Skeletal muscle tissue (tissue), 4 donors: ENCODE results near the gene IPO13. TPM values are rescaled to one million over a fixed set of nuclear protein-coding genes. Genes with fewer than 3 reads are reported as not detected.

Source experiments
- H3K27ac ChIP-seq: one replicate; pipeline ENCODE4 v1.7.0; 2013; ENCODE audit warnings: mild to moderate bottlenecking, low read depth, low read length, inconsistent platforms
- H3K27me3 ChIP-seq, 3 donors: one replicate each; pipeline ENCODE4 v1.7.0; 2013; ENCODE audit warnings: low read length in 3 of 3; ENCODE audit not compliant: control insufficient read depth in 3 of 3, insufficient read depth in 3 of 3
- H3K36me3 ChIP-seq, 3 donors: one replicate each; pipeline ENCODE4 v1.7.0; 2013; ENCODE audit warnings: low read length in 3 of 3; ENCODE audit not compliant: control insufficient read depth in 3 of 3, insufficient read depth in 3 of 3
- H3K4me1 ChIP-seq, 3 donors: one replicate each; pipeline ENCODE4 v1.7.0; 2013; ENCODE audit warnings: low read length in 3 of 3, mild to moderate bottlenecking in 3 of 3; ENCODE audit not compliant: control insufficient read depth in 3 of 3, insufficient read depth in 3 of 3
- H3K4me3 ChIP-seq, 3 donors: one replicate each; pipeline ENCODE4 v1.7.0; 2013; ENCODE audit warnings: low read length in 3 of 3
- H3K9ac ChIP-seq, 3 donors: one replicate each; pipeline ENCODE4 v1.7.0; 2013; ENCODE audit warnings: low read length in 3 of 3, mild to moderate bottlenecking in 3 of 3, moderate library complexity in 2 of 3, low read depth in 1 of 3
- H3K9me3 ChIP-seq, 3 donors: one replicate each; pipeline ENCODE4 v1.7.0; 2013; ENCODE audit warnings: low read length in 3 of 3; ENCODE audit not compliant: control insufficient read depth in 3 of 3
- total RNA-seq: library from RNA; depleted of rRNA; stranded (reverse); fragments of >200 nt; gene quantifications from one replicate; pipeline ENCODE4 v1.2.3, GENCODE V29; 2014
- donor health status: Osteomylitis.

The IPO13 gene
- total RNA-seq, 1 donor from 2014 or later, result 11.0 TPM

- H3K4me3 ChIP-seq, result no peak overlapping the region
- H3K27ac ChIP-seq, result no peak overlapping the region
- H3K27me3 ChIP-seq, result no peaks in the 10 kb centered on the region
- no peak overlapping the region for H3K9ac ChIP-seq
- no peaks in the 10 kb centered on the region for H3K9me3 ChIP-seq
- H3K36me3 ChIP-seq, result no peaks in the 10 kb centered on the region
- H3K4me1 ChIP-seq, result peaks cover 11 to 15% (median 13%) of the 10 kb centered on the region in 3 donors
Measured at GRCh38 chr1:43993206-43993914, 46.6 kb downstream of the IPO13 start.

DNA sequence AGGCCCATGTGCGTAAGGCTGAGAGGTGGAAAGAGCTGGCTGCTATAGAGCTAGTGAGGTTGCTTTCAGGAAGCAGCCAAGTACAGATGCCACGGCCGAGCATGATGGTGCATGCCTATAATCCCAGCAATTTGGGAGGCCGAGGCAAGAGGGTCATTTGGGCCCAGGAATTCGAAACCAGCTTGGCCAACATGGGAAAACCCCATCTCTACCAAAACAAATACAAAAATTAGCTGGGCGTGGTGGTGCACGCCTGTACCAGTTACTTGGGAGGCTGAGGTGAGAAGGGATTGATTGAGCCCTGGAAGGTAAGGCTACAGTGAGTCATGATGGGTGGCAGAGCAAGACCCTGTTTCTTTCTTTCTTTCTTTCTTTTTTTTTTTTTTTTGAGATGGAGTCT, 47.3 kb downstream of the IPO13 start:
- H3K4me3 ChIP-seq, result no peak overlapping the region
- H3K27me3 ChIP-seq, result no peaks in the 10 kb centered on the region
- H3K36me3 ChIP-seq, result no peaks in the 10 kb centered on the region
- no peak overlapping the region for H3K9ac ChIP-seq
- H3K4me1 ChIP-seq, result peaks cover 11 to 15% (median 13%) of the 10 kb centered on the region in 3 donors
- no peaks in the 10 kb centered on the region for H3K9me3 ChIP-seq
- no peak overlapping the region for H3K27ac ChIP-seq

GRCh38 chr1:43994794-43995790, 48.3 kb downstream of the IPO13 start:
- H3K36me3 ChIP-seq, result no peaks in the 10 kb centered on the region
- H3K27me3 ChIP-seq, result no peaks in the 10 kb centered on the region
- no peak overlapping the region for H3K4me3 ChIP-seq
- H3K27ac ChIP-seq, result no peak overlapping the region
- no peaks in the 10 kb centered on the region for H3K9me3 ChIP-seq
- peaks cover 11 to 15% (median 13%) of the 10 kb centered on the region in 3 donors for H3K4me1 ChIP-seq
- no peak overlapping the region for H3K9ac ChIP-seq

DNA sequence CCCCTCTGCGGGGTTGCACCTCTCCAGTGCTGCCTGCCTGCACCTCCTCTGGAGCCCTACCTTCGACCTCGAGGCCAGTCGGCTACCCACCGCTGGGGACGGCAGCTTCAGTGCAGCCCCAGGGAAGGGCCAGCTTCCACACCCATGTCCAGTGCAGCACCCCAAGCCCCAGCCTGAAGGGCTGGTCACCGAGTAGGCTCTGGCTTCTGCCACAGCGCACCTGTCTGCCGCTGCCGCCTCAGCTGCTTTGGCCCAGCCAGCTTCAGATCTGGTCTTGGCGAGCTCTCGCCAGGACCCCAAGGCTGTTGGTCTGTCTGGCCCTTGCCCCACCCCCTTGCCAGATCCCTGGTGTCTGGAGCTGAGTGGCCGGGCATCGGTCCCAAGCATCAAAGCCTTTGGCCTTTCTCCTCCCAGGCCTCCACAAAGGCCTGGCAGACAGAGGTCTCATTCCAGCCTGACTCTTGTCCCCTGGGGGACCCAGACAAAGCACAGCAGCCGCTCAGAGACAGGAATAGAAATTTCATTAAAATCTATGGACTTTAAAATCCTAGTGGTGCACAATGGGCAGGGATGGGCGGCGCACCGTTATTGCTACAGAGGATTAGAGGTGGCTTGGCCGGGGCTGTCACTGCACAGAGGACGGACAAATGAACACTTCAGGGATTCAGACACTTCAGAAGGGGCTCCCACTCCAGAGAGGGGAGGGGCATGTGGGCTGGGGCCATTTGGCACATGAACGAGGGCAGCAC, 49.4 kb downstream of the IPO13 start:
- Histone ChIP-seq H3K9ac (no peak overlapping the region), H3K4me1 (peaks cover 5 to 8% (median 7%) of the 10 kb centered on the region in 3 donors), H3K27ac (no peak overlapping the region), H3K36me3 (no peaks in the 10 kb centered on the region), H3K9me3 (no peaks in the 10 kb centered on the region), H3K4me3 (no peak overlapping the region), H3K27me3 (no peaks in the 10 kb centered on the region)

DNA sequence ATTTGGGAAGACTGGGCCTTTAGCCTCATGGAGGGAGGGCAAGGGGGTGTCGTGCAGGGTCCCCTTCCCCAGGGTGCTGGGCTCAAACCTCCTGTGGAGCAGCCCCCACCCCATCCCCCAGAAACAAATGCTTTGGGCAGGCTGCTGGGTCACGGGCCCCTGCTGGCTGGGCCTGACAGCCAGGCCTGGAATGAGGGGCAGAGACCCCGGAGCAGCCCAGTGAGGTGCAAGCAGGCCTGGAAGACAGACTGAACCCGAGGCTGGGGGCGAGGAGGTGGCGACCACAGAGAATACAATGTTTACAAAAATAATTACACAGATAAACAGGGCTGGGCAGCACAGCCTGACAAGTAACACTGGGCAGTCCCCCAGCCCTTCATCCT, 50.0 kb downstream of the IPO13 start:
- no peak overlapping the region for H3K4me3 ChIP-seq

DNA sequence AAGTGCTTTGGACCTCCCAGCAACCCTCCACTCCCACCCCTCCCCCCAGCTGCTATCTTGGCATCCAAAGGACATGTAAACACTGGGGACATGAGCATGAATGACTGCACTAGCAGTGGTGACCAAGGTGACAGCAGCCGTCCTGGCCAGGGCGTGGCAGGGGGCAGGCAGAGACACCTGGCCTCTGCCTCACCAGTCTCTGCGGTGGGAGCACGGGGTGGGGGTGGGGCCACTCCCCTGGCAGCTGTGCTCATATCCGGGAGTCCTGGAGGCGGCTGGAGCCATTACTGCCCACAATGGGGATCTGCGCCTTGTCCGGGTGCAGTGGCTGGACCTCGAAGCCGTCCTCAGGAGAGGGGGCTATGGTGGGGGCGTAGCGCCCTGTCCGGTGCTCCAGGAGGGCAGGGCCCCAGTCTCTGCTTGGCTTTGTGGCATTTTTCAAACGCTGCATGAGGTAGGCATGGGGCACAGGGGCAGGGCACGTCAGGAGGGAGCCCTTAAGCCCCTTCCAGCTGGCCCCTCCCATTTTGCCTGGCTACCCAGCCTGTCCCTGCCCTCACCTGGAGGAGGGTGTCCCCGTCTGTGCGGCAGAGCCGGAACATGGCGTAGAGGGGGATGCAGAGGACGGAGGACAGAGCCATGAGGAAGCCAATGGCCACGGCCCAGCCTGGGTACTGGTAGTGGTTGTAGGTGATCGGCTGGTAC, 50.7 kb downstream of the IPO13 start:
- Histone ChIP-seq H3K27ac (no peak overlapping the region), H3K27me3 (no peaks in the 10 kb centered on the region), H3K4me3 (no peak overlapping the region), H3K9me3 (no peaks in the 10 kb centered on the region), H3K9ac (no peak overlapping the region), H3K4me1 (peaks cover 0 to 2% (median 0%) of the 10 kb centered on the region in 3 donors), H3K36me3 (no peaks in the 10 kb centered on the region)

More for the DNA sequence above, 50.0 kb downstream of the IPO13 start:
- Histone ChIP-seq H3K27me3 (no peaks in the 10 kb centered on the region), H3K4me1 (peaks cover 4 to 7% (median 5%) of the 10 kb centered on the region in 3 donors), H3K27ac (no peak overlapping the region), H3K9ac (no peak overlapping the region), H3K9me3 (no peaks in the 10 kb centered on the region), H3K36me3 (no peaks in the 10 kb centered on the region)

- no peaks in the 10 kb centered on the region for H3K4me1 ChIP-seq
- H3K4me3 ChIP-seq, result no peak overlapping the region
Measured at GRCh38 chr1:43998000-43998378, 51.2 kb downstream of the IPO13 start.

GRCh38 chr1:43999455-43999854, 52.7 kb downstream of the IPO13 start:
- no peaks in the 10 kb centered on the region for H3K27me3 ChIP-seq
- H3K27ac ChIP-seq, result no peak overlapping the region
- H3K9me3 ChIP-seq, result no peaks in the 10 kb centered on the region
- H3K4me3 ChIP-seq, result no peak overlapping the region
- H3K4me1 ChIP-seq, result no peaks in the 10 kb centered on the region
- H3K9ac ChIP-seq, result peak overlapping the region in 1 of 3 donors; percentile 43
- H3K36me3 ChIP-seq, result no peaks in the 10 kb centered on the region

More at GRCh38 chr1:43998000-43998378, 51.2 kb downstream of the IPO13 start:
- no peak overlapping the region for H3K9ac ChIP-seq
- H3K36me3 ChIP-seq, result no peaks in the 10 kb centered on the region
- no peaks in the 10 kb centered on the region for H3K27me3 ChIP-seq
- no peaks in the 10 kb centered on the region for H3K9me3 ChIP-seq
- no peak overlapping the region for H3K27ac ChIP-seq

GRCh38 chr1:44000122-44000665, 53.4 kb downstream of the IPO13 start:
- H3K27me3 ChIP-seq, result no peaks in the 10 kb centered on the region
- no peak overlapping the region for H3K9ac ChIP-seq
- no peaks in the 10 kb centered on the region for H3K9me3 ChIP-seq
- no peak overlapping the region for H3K4me3 ChIP-seq
- H3K27ac ChIP-seq, result no peak overlapping the region
- H3K36me3 ChIP-seq, result no peaks in the 10 kb centered on the region
- no peaks in the 10 kb centered on the region for H3K4me1 ChIP-seq
